ENCODE data around the gene TMEM82. TPM values are rescaled to one million over a fixed set of nuclear protein-coding genes. Genes with fewer than 3 reads are reported as not detected.

TMEM82 gene
- total RNA-seq, 1 donor from 2014 or later = not detected

GRCh38 chr1:15755646-15756040 is 13.3 kb downstream of the TMEM82 start:
- intact Hi-C loops (cut with micrococcal nuclease) = no loop called here

GRCh38 chr1:15756143-15757015 is 14.1 kb downstream of the TMEM82 start:
- intact Hi-C loops (cut with micrococcal nuclease) = no loop called here

GRCh38 chr1:15757016-15757543 is 14.8 kb downstream of the TMEM82 start:
- intact Hi-C loops (cut with micrococcal nuclease) = no loop called here

GRCh38 chr1:15757575-15758342 is 15.5 kb downstream of the TMEM82 start:
- intact Hi-C loops (cut with micrococcal nuclease) = no loop called here

GRCh38 chr1:15758343-15758931 is 16.1 kb downstream of the TMEM82 start, which contains the start of gene FBLIM1:
FBLIM1 (plus strand) TSS chr1:15758795; CDS start chr1:15764984, 6,189 bp downstream.
- intact Hi-C loops (cut with micrococcal nuclease) = no loop called here

GRCh38 chr1:15758953-15759661 is 16.8 kb downstream of the TMEM82 start:
- intact Hi-C loops (cut with micrococcal nuclease) = no loop called here

- intact Hi-C loops (cut with micrococcal nuclease) = no loop called here
These were observed 18.4 kb downstream of the TMEM82 start for GRCh38 chr1:15760520-15761211.

GRCh38 chr1:15761366-15762128 is 19.2 kb downstream of the TMEM82 start:
- intact Hi-C loops (cut with micrococcal nuclease) = no loop called here

- intact Hi-C loops (cut with micrococcal nuclease) = no loop called here
These were observed 20.2 kb downstream of the TMEM82 start for GRCh38 chr1:15762546-15762945.

GRCh38 chr1:15764269-15764764 is 22.0 kb downstream of the TMEM82 start:
- intact Hi-C loops (cut with micrococcal nuclease) = no loop called here

GRCh38 chr1:15764890-15765289 is 22.6 kb downstream of the TMEM82 start:
- intact Hi-C loops (cut with micrococcal nuclease) = no loop called here

GRCh38 chr1:15765495-15766194 is 23.3 kb downstream of the TMEM82 start:
- intact Hi-C loops (cut with micrococcal nuclease) = no loop called here

GRCh38 chr1:15767941-15768340 is 25.6 kb downstream of the TMEM82 start:
- intact Hi-C loops (cut with micrococcal nuclease) = no loop called here

GRCh38 chr1:15768388-15768787 is 26.1 kb downstream of the TMEM82 start:
- intact Hi-C loops (cut with micrococcal nuclease) = no loop called here

GRCh38 chr1:15770313-15770962 is 28.1 kb downstream of the TMEM82 start:
- intact Hi-C loops (cut with micrococcal nuclease) = no loop called here

- intact Hi-C loops (cut with micrococcal nuclease) = no loop called here
These were observed 29.7 kb downstream of the TMEM82 start for GRCh38 chr1:15771836-15772515.

GRCh38 chr1:15775706-15776105 is 33.4 kb downstream of the TMEM82 start:
- intact Hi-C loops (cut with micrococcal nuclease) = no loop called here

Measured in T-helper 2 cell treated with Interferon-gamma antibody and Interleukin-4, amounts not matched to agents 100 ng/mL and 5 ng/mL, for 36 hours (primary cell).